SK-N-DZ (cell line): ENCODE measurements around the gene ZCCHC7.

Experiments
- DNase-seq: peaks from one replicate; pipeline ENCODE4 v3.0.0-alpha.2; 2015; ENCODE audit warnings: low spot score

The ZCCHC7 gene

DNA sequence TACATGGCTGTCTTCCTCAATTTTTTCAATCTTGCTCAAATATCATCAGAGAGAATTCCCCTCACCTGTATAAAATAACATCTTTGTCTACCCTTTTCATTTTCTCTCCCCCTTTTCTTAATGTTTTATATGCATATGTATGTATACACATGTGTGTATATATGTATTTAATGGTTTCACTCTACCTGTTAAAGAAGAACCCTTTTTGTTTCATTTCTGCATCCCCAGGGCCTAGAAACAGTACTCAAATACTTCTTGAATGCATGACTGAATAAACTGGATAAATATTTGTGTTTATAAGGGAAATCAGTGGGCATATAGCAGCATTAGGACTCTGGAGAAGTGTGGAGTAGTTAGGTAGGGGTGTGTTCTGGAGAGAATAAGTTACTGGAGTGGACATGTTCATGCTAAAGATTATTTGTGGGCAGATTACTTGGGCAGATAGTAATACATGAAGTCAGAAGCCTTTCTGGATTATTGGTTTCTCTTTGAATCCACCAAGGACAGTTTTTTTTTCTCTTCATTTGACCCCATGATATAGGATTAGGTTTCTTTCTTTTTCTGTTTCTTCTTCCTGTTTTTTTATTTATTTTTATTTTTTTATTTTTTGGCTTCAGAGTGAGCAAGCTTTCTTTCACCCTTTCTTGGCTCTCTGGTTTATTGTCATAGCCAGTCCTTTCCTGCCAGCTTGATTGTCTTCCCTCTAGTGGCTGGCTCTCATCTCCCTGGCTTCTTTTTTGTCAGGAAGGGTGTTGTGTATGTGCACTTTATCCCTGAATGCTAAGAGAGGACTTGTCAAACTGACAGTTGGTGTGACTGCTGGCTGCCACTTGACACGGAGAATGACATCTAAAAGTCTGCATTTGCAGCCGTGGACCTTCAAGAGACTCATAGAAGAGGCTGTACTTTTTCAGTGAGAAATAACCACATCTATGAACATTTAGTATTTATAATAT lies 89.3 kb downstream of the ZCCHC7 start:
- no peak for DNase-seq

DNA sequence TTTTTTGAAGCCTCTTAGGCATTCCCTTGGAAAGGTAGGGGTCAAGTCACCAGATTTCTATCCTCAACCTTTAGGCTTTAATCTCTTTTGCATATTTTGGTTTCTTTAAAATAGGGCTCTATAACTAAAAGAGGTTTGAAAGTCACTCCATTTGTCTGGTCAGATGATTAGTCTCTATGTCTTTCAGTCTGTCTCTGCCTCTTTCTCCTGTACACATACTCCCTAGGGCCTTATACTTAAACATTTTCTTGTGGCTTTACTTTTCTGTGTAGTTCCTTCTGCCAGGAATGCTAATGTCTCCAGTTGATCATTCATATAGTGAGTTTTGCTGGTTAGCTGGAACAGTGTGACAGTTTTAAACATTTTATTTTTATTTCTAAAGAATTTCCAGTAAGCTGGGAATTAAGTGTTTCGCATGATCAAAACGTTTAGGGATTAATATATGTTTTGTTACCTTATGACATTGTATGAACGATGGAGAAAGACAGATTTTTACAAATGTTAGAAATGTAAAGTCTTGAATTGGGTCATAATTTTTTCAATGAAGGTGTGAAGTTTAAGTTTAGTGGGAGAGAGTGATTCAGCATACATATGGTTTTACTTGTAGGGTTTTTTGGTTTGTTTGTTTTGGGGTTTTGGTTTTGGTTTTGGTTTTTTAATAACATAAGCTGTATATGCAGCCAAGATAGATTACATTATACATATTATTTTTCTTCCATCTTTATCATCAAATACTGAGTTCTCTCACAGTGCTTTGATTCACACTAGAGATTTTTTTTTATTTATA lies 90.6 kb downstream of the ZCCHC7 start:
- no peak for DNase-seq

- no peak for DNase-seq
Observed at GRCh38 chr9:37212435-37212834, 92.1 kb downstream of the ZCCHC7 start.

GRCh38 chr9:37215381-37215780 lies 95.0 kb downstream of the ZCCHC7 start:
- no peak for DNase-seq

GRCh38 chr9:37215830-37216229 lies 95.5 kb downstream of the ZCCHC7 start:
- DNase-seq = no peak

DNA sequence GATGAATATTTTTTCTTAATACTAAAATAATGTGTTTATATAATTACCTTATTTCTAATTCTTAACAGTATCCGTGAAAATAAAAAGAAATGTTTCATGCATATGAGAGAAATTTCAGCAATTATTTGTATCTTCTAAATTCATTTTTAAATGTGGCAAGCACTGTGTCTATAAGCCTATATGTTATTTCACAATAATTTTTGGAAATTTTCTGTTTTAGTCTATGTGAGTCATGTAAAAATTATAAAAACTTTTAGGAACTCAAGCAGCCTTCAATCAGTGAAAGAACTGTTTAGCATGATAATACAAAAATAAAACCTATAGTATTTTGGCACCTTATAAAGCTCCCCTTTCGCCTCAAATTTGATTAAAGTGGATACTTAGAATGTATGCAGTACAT lies 96.8 kb downstream of the ZCCHC7 start:
- DNase-seq = no peak

DNA sequence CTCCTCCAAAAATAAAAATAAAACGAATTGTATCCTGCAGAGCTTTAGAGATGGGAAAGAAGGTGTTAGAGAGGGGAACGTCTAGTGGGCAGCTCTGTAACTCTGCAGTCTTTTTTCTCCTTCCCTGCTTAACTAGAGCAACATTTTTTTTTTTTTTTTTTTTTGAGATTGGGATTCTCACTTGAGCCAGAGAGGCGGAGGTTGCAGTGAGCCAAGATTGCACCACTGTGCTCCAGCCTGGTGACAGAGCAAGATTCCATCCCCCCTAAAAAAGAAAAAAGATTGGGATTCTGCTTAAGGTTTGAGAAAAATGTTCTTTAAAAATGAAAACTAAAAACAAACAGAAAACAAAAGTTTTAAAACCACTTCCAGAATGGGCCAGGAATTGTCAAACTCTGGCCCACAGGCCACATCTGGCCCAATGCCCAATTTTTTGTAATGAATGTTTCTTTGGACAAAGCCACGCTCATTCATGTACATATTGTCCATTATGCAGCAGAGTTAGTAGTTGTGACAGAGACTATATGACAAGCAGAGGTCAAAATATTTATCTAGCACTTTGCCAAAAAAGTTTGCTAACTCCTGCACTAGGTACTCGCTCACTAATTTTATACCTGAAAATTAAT lies 98.5 kb downstream of the ZCCHC7 start:
- no peak for DNase-seq

- DNase-seq = no peak
Observed at GRCh38 chr9:37220971-37221370, 100.6 kb downstream of the ZCCHC7 start.

GRCh38 chr9:37221489-37222106 lies 101.2 kb downstream of the ZCCHC7 start:
- DNase-seq = no peak

DNA sequence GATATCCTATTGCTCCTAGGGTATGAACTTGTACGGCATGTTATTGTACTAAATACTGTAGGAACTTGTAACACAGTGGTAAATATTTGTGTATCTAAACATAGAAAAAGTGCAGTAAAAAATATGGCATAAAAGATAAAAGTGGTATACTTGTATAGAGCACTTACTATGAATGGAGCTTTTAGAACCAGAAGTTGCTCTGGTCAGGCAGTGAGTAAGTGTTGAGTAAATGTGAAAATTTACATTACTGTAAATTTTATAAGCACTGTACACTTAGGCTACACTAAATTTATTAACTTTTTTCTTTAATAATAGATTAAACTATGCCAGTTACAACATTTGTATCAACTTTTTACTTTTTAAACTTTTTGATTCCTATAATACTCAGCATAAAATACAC lies 109.1 kb downstream of the ZCCHC7 start:
- DNase-seq = no peak

DNA sequence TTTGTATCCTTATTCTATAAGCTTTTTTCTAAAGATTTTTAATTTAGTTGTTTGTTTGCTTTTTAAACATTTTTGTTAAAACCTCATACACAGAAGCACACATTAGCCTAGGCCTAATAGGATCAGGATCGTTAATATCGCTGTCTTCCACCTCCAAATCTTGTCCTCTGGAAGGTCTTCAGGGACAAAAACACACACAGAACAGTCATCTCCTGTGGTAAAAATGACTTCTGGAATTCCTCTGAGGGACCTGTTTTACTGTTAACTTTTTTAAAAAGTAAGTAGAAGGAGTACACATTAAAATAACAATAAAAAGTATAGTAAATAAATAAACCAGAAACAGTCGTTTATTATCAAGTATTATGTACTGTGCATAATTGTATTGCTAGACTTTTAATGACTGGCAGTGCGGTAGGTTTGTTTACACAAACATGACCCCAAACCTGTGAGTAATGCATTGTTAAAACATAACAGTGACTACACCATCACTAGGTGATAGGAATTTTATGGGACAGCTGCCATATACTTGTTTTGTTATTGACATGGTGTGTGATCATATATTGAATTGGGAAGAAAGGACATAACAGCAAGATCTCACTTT lies 109.6 kb downstream of the ZCCHC7 start:
- DNase-seq = no peak

- DNase-seq = no peak
Observed at GRCh38 chr9:37236822-37237221, 116.4 kb downstream of the ZCCHC7 start.

GRCh38 chr9:37238122-37238521 lies 117.7 kb downstream of the ZCCHC7 start:
- DNase-seq = no peak

- DNase-seq = no peak
Observed at GRCh38 chr9:37239224-37239859, 119.0 kb downstream of the ZCCHC7 start.

DNA sequence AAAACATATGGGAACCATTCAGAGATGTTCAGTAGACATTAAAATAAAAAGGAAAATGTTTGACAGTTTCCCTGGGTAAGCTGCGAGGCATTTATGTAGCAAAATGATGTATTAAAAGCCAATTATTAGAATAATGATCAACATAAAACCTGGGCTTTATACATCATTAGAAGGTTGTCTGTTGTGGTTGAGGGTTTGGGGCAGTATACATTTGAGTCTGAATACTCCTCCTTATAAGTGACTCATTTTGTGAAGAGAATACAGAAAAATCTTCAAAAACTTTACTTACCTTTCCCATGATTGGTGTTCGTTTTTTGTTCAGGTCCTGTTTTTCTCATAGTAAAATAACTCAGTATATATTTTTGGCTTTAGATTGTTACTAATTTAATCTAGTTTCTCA lies 119.5 kb downstream of the ZCCHC7 start:
- DNase-seq = no peak

- DNase-seq = no peak
Observed at GRCh38 chr9:37241340-37241739, 121.0 kb downstream of the ZCCHC7 start.

DNA sequence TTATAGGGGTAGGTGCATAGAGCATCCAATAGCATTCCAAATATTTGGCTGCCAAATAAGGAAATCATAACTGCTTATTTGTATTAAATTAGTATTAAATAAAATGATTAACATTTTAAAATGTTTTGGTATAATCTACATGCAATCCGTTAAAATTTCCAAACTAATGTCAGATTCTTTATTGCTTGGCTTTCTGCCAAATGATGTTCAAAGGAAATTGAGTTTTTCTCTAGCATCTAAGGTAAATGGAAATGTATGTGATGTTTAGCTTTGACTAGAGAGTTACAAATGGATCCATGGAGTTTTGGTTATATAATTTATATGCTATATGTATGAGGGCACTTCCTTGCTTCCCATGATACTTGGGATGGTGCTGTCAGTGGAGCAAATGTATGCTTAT lies 121.7 kb downstream of the ZCCHC7 start:
- no peak for DNase-seq

GRCh38 chr9:37243588-37244345 lies 123.4 kb downstream of the ZCCHC7 start:
- no peak for DNase-seq

DNA sequence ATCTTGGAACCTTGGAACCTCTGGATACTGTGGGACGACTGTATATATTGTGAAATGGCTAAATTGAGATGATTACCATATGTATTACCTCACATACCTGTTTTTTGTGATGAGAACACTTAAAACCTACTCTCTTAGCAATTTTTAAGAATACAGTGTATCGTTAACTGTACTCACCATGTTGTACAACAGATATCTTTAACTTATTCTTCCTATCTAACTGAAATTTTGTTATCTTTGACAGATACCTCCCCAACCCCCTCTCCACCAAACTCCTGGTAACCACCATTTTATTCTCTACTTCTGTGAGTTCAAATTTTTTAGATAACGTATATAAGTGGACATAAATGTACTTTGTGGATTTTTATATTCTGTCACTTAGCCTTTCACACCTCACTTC lies 126.5 kb downstream of the ZCCHC7 start:
- no peak for DNase-seq

DNA sequence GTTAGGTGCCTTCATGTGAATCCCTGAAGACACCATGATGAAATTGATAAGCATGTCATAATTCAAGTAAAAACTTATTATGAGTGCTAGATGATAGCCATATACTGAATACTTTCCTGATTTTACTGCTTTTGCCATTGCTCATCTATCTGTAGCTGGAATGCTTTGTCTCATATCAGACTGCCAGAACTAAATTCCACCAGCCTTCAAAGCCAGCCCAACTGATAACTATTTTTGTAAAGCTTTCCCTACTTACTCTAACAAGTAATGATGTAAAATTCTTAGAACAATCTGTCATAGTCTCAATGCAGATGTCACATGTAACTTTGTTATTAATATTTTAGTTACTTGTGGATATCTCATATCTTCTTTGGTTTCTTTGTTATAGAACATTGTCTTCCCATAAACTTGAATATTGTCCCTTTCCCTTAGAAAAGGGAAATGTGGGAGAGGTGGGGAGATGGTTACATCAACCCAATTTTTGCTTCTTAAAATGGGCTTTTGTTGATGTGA lies 128.3 kb downstream of the ZCCHC7 start:
- no peak for DNase-seq
